ENCODE measurements around the gene BTBD6. TPM values are rescaled to one million over a fixed set of nuclear protein-coding genes. Genes with fewer than 3 reads are reported as not detected.

The BTBD6 gene
- total and polyA plus RNA-seq, 9 donors = 32.6 to 46.6 (median 37.9) TPM

GRCh38 chr14:105210266-105211025 is 37.9 kb upstream of the BTBD6 start:
- 88% methylated on average over 26 of the region's 30 CpGs for WGBS (ENCODE audit: insufficient coverage)
- no peak for DNase-seq
- no peaks in the 10 kb centered on the region for H3K27me3 ChIP-seq (ENCODE audit: control insufficient read depth, insufficient read depth, low read length)
- no peak overlapping the region for H3K27ac ChIP-seq (ENCODE audit: low read length)
- H3K9me3 ChIP-seq (replicated peaks; ENCODE audit: control insufficient read depth, low read depth, low read length) = no peaks in the 10 kb centered on the region
- H3K4me1 ChIP-seq (ENCODE audit: control insufficient read depth, insufficient read depth, low read length) = peaks cover 53% of the 10 kb centered on the region
- no peak overlapping the region for H3K4me3 ChIP-seq (ENCODE audit: low read length)
- peaks cover 30% of the 10 kb centered on the region for H3K36me3 ChIP-seq (ENCODE audit: control insufficient read depth, insufficient read depth, low read length)

- Histone ChIP-seq H3K27me3 (ENCODE audit: control insufficient read depth, insufficient read depth, low read length) (no peaks in the 10 kb centered on the region), H3K36me3 (ENCODE audit: control insufficient read depth, insufficient read depth, low read length) (peaks cover 32% of the 10 kb centered on the region), H3K4me3 (ENCODE audit: low read length) (no peak overlapping the region), H3K27ac (ENCODE audit: low read length) (no peak overlapping the region), H3K9me3 (replicated peaks; ENCODE audit: control insufficient read depth, low read depth, low read length) (no peaks in the 10 kb centered on the region), H3K4me1 (ENCODE audit: control insufficient read depth, insufficient read depth, low read length) (peaks cover 46% of the 10 kb centered on the region)
- WGBS (ENCODE audit: insufficient coverage) = 88% methylated on average over 21 of the region's 23 CpGs
- no peak for DNase-seq
Observed at GRCh38 chr14:105211086-105211757, 37.1 kb upstream of the BTBD6 start.

- WGBS (ENCODE audit: insufficient coverage) = 85% methylated on average over 9 of the region's 9 CpGs
- Histone ChIP-seq H3K36me3 (ENCODE audit: control insufficient read depth, insufficient read depth, low read length) (peaks cover 37% of the 10 kb centered on the region), H3K4me1 (ENCODE audit: control insufficient read depth, insufficient read depth, low read length) (peaks cover 47% of the 10 kb centered on the region), H3K4me3 (ENCODE audit: low read length) (no peak overlapping the region), H3K27me3 (ENCODE audit: control insufficient read depth, insufficient read depth, low read length) (no peaks in the 10 kb centered on the region), H3K27ac (ENCODE audit: low read length) (no peak overlapping the region), H3K9me3 (replicated peaks; ENCODE audit: control insufficient read depth, low read depth, low read length) (no peaks in the 10 kb centered on the region)
- no peak for DNase-seq
Observed at GRCh38 chr14:105211758-105212089, 36.6 kb upstream of the BTBD6 start.

- H3K36me3 ChIP-seq (ENCODE audit: control insufficient read depth, insufficient read depth, low read length) = peaks cover 47% of the 10 kb centered on the region
- H3K4me3 ChIP-seq (ENCODE audit: low read length) = no peak overlapping the region
- no peaks in the 10 kb centered on the region for H3K27me3 ChIP-seq (ENCODE audit: control insufficient read depth, insufficient read depth, low read length)
- DNase-seq = peak; percentile 79
- H3K9me3 ChIP-seq (replicated peaks; ENCODE audit: control insufficient read depth, low read depth, low read length) = no peaks in the 10 kb centered on the region
- WGBS (ENCODE audit: insufficient coverage) = 51% methylated on average over 12 of the region's 18 CpGs
- peaks cover 45% of the 10 kb centered on the region for H3K4me1 ChIP-seq (ENCODE audit: control insufficient read depth, insufficient read depth, low read length)
- peak overlapping the region; percentile 71 for H3K27ac ChIP-seq (ENCODE audit: low read length)
Observed at GRCh38 chr14:105212541-105213300, 35.6 kb upstream of the BTBD6 start.

GRCh38 chr14:105213361-105213760 is 35.0 kb upstream of the BTBD6 start:
- no peaks in the 10 kb centered on the region for H3K9me3 ChIP-seq (replicated peaks; ENCODE audit: control insufficient read depth, low read depth, low read length)
- no peak overlapping the region for H3K4me3 ChIP-seq (ENCODE audit: low read length)
- peak overlapping the region; percentile 71 for H3K27ac ChIP-seq (ENCODE audit: low read length)
- H3K4me1 ChIP-seq (ENCODE audit: control insufficient read depth, insufficient read depth, low read length) = peaks cover 45% of the 10 kb centered on the region
- DNase-seq = peak; percentile 70
- peaks cover 52% of the 10 kb centered on the region for H3K36me3 ChIP-seq (ENCODE audit: control insufficient read depth, insufficient read depth, low read length)
- H3K27me3 ChIP-seq (ENCODE audit: control insufficient read depth, insufficient read depth, low read length) = no peaks in the 10 kb centered on the region
- 71% methylated on average over 1 of the region's 10 CpGs for WGBS (ENCODE audit: insufficient coverage)

- 62% methylated on average over 11 of the region's 14 CpGs for WGBS (ENCODE audit: insufficient coverage)
Observed at GRCh38 chr14:105214324-105214915, 33.9 kb upstream of the BTBD6 start.

GRCh38 chr14:105215602-105216001 is 32.7 kb upstream of the BTBD6 start:
- Histone ChIP-seq H3K36me3 (ENCODE audit: control insufficient read depth, insufficient read depth, low read length) (peaks cover 58% of the 10 kb centered on the region), H3K27me3 (ENCODE audit: control insufficient read depth, insufficient read depth, low read length) (no peaks in the 10 kb centered on the region), H3K9me3 (replicated peaks; ENCODE audit: control insufficient read depth, low read depth, low read length) (no peaks in the 10 kb centered on the region), H3K4me3 (ENCODE audit: low read length) (no peak overlapping the region), H3K4me1 (ENCODE audit: control insufficient read depth, insufficient read depth, low read length) (peaks cover 45% of the 10 kb centered on the region), H3K27ac (ENCODE audit: low read length) (no peak overlapping the region)
- WGBS (ENCODE audit: insufficient coverage) = 100% methylated on average over 2 of the region's 3 CpGs
- DNase-seq = no peak

More at GRCh38 chr14:105214324-105214915, 33.9 kb upstream of the BTBD6 start:
- Histone ChIP-seq H3K4me3 (ENCODE audit: low read length) (no peak overlapping the region), H3K4me1 (ENCODE audit: control insufficient read depth, insufficient read depth, low read length) (peaks cover 45% of the 10 kb centered on the region), H3K27me3 (ENCODE audit: control insufficient read depth, insufficient read depth, low read length) (no peaks in the 10 kb centered on the region), H3K36me3 (ENCODE audit: control insufficient read depth, insufficient read depth, low read length) (peaks cover 56% of the 10 kb centered on the region), H3K27ac (ENCODE audit: low read length) (peak overlapping the region; percentile 20), H3K9me3 (replicated peaks; ENCODE audit: control insufficient read depth, low read depth, low read length) (no peaks in the 10 kb centered on the region)
- DNase-seq = no peak

GRCh38 chr14:105216490-105217247 is 31.7 kb upstream of the BTBD6 start:
- H3K4me1 ChIP-seq (ENCODE audit: control insufficient read depth, insufficient read depth, low read length) = peaks cover 41% of the 10 kb centered on the region
- DNase-seq = no peak
- no peak overlapping the region for H3K27ac ChIP-seq (ENCODE audit: low read length)
- H3K9me3 ChIP-seq (replicated peaks; ENCODE audit: control insufficient read depth, low read depth, low read length) = no peaks in the 10 kb centered on the region
- 81% methylated on average over 27 of the region's 30 CpGs for WGBS (ENCODE audit: insufficient coverage)
- H3K36me3 ChIP-seq (ENCODE audit: control insufficient read depth, insufficient read depth, low read length) = peaks cover 62% of the 10 kb centered on the region
- H3K4me3 ChIP-seq (ENCODE audit: low read length) = no peak overlapping the region
- H3K27me3 ChIP-seq (ENCODE audit: control insufficient read depth, insufficient read depth, low read length) = no peaks in the 10 kb centered on the region

- no peaks in the 10 kb centered on the region for H3K9me3 ChIP-seq (replicated peaks; ENCODE audit: control insufficient read depth, low read depth, low read length)
- peaks cover 30% of the 10 kb centered on the region for H3K4me1 ChIP-seq (ENCODE audit: control insufficient read depth, insufficient read depth, low read length)
- no peak overlapping the region for H3K27ac ChIP-seq (ENCODE audit: low read length)
- no peaks in the 10 kb centered on the region for H3K27me3 ChIP-seq (ENCODE audit: control insufficient read depth, insufficient read depth, low read length)
- DNase-seq = no peak
- H3K36me3 ChIP-seq (ENCODE audit: control insufficient read depth, insufficient read depth, low read length) = peaks cover 63% of the 10 kb centered on the region
- WGBS (ENCODE audit: insufficient coverage) = 84% methylated on average over 10 of the region's 11 CpGs
- H3K4me3 ChIP-seq (ENCODE audit: low read length) = no peak overlapping the region
Observed at GRCh38 chr14:105217774-105218173, 30.6 kb upstream of the BTBD6 start.
